GM19395 (cell line): ENCODE data around the gene MED19.
A peak's percentile ranks its signal among the peaks of the same experiment; 100 is the strongest.
"Not testable (repeated sequence)": the region's sequence is repeated elsewhere in the genome, so short reads cannot be mapped to it uniquely, and the experiment has no call there.

Experiments used
- ATAC-seq: cut with Tn5 transposase; IDR thresholded peaks from one replicate; pipeline ENCODE4 v1.9.1; 2021; ENCODE audit warnings: mild to moderate bottlenecking, moderate library complexity; ENCODE audit not compliant: unreplicated experiment

Gene MED19, protein sequence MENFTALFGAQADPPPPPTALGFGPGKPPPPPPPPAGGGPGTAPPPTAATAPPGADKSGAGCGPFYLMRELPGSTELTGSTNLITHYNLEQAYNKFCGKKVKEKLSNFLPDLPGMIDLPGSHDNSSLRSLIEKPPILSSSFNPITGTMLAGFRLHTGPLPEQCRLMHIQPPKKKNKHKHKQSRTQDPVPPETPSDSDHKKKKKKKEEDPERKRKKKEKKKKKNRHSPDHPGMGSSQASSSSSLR

GRCh38 chr11:57711414-57712255 lies at the start of gene MED19:
TSS of gene MED19 (minus strand) at chr11:57712215. CDS start at chr11:57712179, 36 bp downstream.
- ATAC-seq, result peak; percentile 52

- ATAC-seq, result no peak
Observed at GRCh38 chr11:57758174-57758573, 46.2 kb upstream of the MED19 start.

DNA sequence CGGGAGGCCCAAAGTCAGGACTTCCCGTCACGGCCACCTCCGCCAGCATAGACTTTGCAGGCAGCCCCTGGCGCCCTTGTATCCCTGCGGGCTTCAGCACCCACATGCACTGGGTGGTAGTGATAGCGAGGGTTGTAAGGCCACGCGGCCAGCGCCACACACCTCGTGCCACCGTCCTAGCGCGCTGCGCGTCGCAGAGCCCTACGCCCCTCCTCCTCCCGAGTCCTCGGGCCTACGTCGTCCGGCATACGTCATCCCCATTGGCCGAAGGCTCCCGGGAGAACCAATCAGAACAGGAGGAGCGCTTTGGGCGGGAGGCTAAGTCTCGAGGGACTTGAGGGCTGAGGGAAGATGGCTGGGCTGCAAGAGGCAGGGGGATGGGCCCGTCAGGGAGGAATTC lies 40.9 kb upstream of the MED19 start:
- no peak for ATAC-seq

DNA sequence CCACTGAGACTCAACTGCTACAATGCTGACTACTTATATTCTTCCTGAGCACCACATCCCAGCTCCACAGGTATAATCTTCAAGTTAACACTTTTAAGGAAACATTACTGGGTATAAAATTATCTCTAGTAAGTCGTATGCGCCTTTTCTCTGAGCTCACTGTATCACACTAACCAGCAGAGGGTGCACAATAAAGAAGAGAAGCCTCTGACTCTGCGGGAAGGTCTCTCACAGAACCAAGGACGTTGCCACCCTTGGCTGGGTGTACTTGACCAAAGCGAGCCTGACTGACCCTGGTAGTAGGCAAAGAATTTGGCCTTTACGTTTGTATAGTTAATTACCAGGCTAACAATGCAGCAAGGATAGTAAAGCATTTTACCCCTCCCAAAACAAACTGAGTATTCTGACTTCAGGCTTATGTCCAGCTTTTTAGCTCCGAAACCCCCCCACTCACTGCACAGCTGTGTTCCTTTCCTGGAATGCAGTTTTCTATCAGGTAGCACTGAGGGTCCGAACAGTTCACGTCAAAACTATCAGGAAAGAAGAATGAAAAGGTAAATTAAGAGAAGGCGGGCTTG lies 39.8 kb upstream of the MED19 start, which contains the start of gene BTBD18:
Gene BTBD18 (minus strand): TSS at position 144 of the 578 bp plus-strand sequence. CDS start 631 bp downstream, outside the sequence.
- ATAC-seq, result no peak

DNA sequence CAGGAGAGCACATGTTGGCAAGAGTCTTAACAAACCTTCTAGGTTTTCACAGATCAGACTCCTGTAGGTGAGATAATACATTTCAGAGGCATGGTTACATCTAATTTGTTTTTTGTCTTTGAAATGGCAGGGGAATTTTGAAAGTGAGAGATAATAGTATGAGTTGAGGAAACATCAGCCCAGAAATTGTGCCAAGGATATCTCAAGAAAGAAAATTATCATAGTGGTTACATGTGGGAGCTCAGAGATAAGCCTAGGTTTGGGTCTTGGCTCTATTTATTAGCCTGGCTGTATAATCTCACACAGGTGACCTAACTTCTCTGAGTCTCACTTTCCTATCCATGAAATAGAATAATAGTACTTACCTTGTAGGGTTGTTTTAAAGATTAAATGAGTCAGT lies 39.2 kb upstream of the MED19 start:
- no peak for ATAC-seq

GRCh38 chr11:57746920-57747319 lies 34.9 kb upstream of the MED19 start:
- ATAC-seq, result no peak

GRCh38 chr11:57745206-57745605 lies 33.2 kb upstream of the MED19 start:
- no peak for ATAC-seq

- ATAC-seq, result no peak
Observed at GRCh38 chr11:57744357-57744756, 32.3 kb upstream of the MED19 start.

- ATAC-seq, result no peak
Observed at GRCh38 chr11:57742087-57742452, 30.1 kb upstream of the MED19 start.

DNA sequence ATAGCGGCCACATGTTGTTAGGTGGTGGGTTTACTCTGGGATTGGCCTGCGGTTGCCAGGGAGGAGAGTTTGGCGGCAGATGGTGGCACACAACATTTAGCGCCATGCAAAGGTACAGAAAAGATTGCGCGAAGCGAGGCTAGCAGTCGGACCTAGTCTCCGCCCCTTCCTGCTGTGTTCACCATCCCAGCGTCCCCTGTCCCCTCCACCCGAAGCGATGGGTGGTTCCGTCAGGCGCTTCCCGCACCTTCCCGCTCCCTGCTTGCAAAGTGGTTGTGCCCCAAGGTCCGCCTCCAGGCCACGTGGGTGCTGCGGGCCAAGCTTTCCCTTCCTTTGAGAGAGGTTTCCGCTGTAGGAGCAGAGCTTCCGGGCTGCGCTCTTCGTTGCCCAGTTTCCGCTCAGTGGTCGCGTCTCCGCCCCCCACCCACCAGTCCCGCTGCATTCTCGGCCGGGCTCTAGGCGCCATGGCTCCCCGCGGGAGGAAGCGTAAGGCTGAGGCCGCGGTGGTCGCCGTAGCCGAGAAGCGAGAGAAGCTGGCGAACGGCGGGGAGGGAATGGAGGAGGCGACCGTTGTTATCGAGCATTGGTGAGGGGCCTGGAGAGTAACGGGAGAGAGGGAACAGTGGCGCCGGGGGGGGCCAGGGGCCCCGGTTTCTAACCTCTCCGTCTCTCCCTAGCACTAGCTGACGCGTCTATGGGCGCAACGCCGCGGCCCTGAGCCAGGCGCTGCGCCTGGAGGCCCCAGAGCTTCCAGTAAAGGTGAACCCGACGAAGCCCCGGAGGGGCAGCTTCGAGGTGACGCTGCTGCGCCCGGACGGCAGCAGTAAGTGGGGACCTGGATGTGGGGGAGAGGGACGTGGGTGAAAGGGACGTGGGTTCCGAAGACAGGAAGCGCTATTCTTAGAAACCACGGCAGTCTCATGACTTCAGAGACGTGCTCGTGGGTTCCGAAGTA lies 29.4 kb upstream of the MED19 start, which contains the start of gene SELENOH:
Gene SELENOH (plus strand): TSS at position 360 of the 955 bp plus-strand sequence. CDS start 105 bp downstream, at position 465.
- ATAC-seq, result peak; percentile 94

- ATAC-seq, result peak; percentile 56
Observed at GRCh38 chr11:57735619-57736298, 23.7 kb upstream of the MED19 start.

- ATAC-seq, result no peak
Observed at GRCh38 chr11:57732661-57733060, 20.6 kb upstream of the MED19 start.

- no peak for ATAC-seq
Observed at GRCh38 chr11:57729479-57729878, 17.5 kb upstream of the MED19 start.

- no peak for ATAC-seq
Observed at GRCh38 chr11:57728829-57729228, 16.8 kb upstream of the MED19 start.

DNA sequence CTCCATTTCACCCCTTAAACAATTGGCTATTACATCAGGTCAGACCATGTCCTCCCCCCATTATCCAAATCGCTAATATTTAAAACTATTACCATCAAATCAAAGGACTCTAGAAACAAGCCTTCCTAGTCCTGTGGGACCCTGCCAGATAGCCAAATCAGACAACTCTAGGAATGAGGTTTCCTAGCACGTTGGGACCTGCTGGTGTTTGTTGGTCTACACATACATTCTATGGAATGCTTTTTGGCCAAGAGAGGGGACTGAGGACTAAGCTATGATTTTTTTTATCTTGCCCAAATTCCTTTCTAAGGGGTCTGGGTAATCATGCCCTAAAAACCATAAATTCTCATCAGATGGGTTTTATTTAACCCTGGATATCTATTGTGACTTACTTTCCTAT lies 15.2 kb upstream of the MED19 start:
- no peak for ATAC-seq

GRCh38 chr11:57716726-57717125 lies 4.7 kb upstream of the MED19 start:
- ATAC-seq, result not testable (repeated sequence)

DNA sequence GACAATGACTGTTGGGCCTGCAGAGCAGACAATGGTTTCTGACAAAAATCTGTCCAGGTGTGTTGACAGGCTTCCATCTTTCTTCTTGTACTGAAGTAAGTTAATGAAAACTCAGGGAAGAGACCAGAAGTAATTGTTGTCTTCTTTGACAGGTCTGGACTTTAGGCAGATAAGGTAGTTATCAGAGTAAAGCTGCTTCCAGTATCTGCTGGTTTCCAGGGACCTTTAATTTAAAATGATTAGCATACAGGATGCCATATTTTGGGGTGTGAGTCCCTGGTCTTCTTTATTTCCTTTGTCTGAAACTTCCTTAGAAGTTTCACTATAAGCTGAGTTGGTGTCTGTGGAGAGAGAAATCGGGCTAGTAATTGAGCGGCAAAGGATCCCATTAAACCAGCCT lies 1.8 kb upstream of the MED19 start:
- ATAC-seq, result no peak

- peak; percentile 96 for ATAC-seq
Observed at GRCh38 chr11:57712256-57713150, 488 bp upstream of the MED19 start, which contains the start of gene TMX2. TSS of gene TMX2 (plus strand) at chr11:57712593. CDS start at chr11:57712619, 26 bp downstream.
